HCT116 (cell line): ENCODE measurements around the gene DIP2C. TPM values are rescaled to one million over a fixed set of nuclear protein-coding genes. Genes with fewer than 3 reads are reported as not detected.

Experiments
- ATAC-seq: fragments of 200-7000 bp; cut with Tn5 transposase; 2 replicates; pipeline ENCODE4 v1.9.1; 2020; ENCODE audit warnings: mild to moderate bottlenecking, moderate library complexity
- BruUV-seq: library from RNA; stranded (reverse); fragments of 400-500 nt; replicated peaks from 2 replicates; lab custom pipeline; 2021; lab: Mats Ljungman, UMichigan
- CTCF ChIA-PET: fragments of 300-600 bp; sonication (Branson Sonifier 250); formaldehyde crosslinking; loops from one replicate; lab custom pipeline; 2021; ENCODE audit warnings: antibody characterized with exemption; lab: Charles Lee
- POLR2A ChIA-PET: fragments of 300-600, 350-600 bp; sonication (Branson Sonifier 250); formaldehyde crosslinking; loops from one replicate; lab custom pipeline; 2021; ENCODE audit warnings: antibody characterized with exemption; lab: Charles Lee
- RAD21 ChIA-PET, 2 experiments: fragments of 300-600 bp; sonication (Branson Sonifier 250); formaldehyde crosslinking; loops; one replicate each; lab custom pipeline; 2023; ENCODE audit warnings: low total read pairs in 2 of 2; ENCODE audit not compliant: uncharacterized antibody in 2 of 2, unreplicated experiment in 2 of 2, low non-redundant PET in 1 of 2; lab: Charles Lee
- DNase-seq: peaks from one replicate; pipeline ENCODE4 v3.0.0-alpha.2; 2010; ENCODE audit warnings: low read depth, low spot score
- H2AFZ ChIP-seq: fragments of 200-600 bp; shearing (Covaris generic), sonication (generic); 2 replicates; pipeline ENCODE4 v1.6.1; 2017; ENCODE audit warnings: low read depth, mixed run types, mixed read lengths, antibody characterized with exemption, low read length; ENCODE audit not compliant: poor library complexity, severe bottlenecking
- H3K27ac ChIP-seq: 2 replicates; pipeline ENCODE4 v1.5.1; 2012; ENCODE audit warnings: low read depth, low read length
- H3K27me3 ChIP-seq: fragments of 200-600 bp; sonication (generic); 2 replicates; pipeline ENCODE4 v1.6.1; 2016; ENCODE audit warnings: mixed run types, low read length, mixed read lengths; ENCODE audit not compliant: insufficient read depth
- H3K36me3 ChIP-seq, 2 experiments: fragments of 200-500 bp in 1 of 2; fragments of 200-600 bp in 1 of 2; sonication (Bioruptor generic) in 1 of 2; sonication (generic) in 1 of 2; 2 replicates each; pipeline versions ENCODE4 v1.5.1 to v1.6.1; 2014 to 2016; ENCODE audit warnings: low read length in 2 of 2, inconsistent platforms in 1 of 2, mixed read lengths in 1 of 2, mixed run types in 1 of 2; ENCODE audit not compliant: insufficient read depth in 2 of 2, control insufficient read depth in 1 of 2
- H3K4me1 ChIP-seq, 2 experiments: fragments of 200-600 bp in 1 of 2; sonication (generic) in 1 of 2; 2 replicates each; pipeline versions ENCODE4 v1.5.1 to v1.6.1; 2012 to 2017; ENCODE audit warnings: low read length in 2 of 2, inconsistent platforms in 1 of 2, mild to moderate bottlenecking in 1 of 2, mixed read lengths in 1 of 2, mixed run types in 1 of 2, moderate library complexity in 1 of 2; ENCODE audit not compliant: insufficient read depth in 2 of 2, control insufficient read depth in 1 of 2
- H3K4me2 ChIP-seq: fragments of 200-600 bp; sonication (generic); 2 replicates; pipeline ENCODE4 v1.6.1; 2017; ENCODE audit warnings: mixed run types, low read length, mixed read lengths
- H3K4me3 ChIP-seq, 2 experiments: fragments of 200-600 bp in 1 of 2; sonication (generic) in 1 of 2; replicated peaks in 1 of 2; 2 replicates each; pipeline ENCODE4 v1.5.1; 2011 to 2016; ENCODE audit warnings: low read length in 2 of 2, control low read depth in 1 of 2, low read depth in 1 of 2, mild to moderate bottlenecking in 1 of 2, mixed read lengths in 1 of 2, mixed run types in 1 of 2
- H3K79me2 ChIP-seq: fragments of 200-600 bp; sonication (generic); 2 replicates; pipeline ENCODE4 v1.6.1; 2017; ENCODE audit warnings: mild to moderate bottlenecking, mixed run types, low read length, moderate library complexity, mixed read lengths; ENCODE audit not compliant: insufficient read depth
- H3K9ac ChIP-seq: fragments of 200-600 bp; sonication (generic); 2 replicates; pipeline ENCODE4 v1.6.1; 2016; ENCODE audit warnings: low read length, mixed read lengths
- H3K9me2 ChIP-seq: fragments of 200-600 bp; sonication (generic), shearing (Covaris generic); 2 replicates; pipeline ENCODE4 v1.6.1; 2017; ENCODE audit warnings: mixed run types, mild to moderate bottlenecking, moderate library complexity; ENCODE audit not compliant: insufficient read depth
- H3K9me3 ChIP-seq, 2 experiments: fragments of 200-500 bp in 1 of 2; fragments of 200-600 bp in 1 of 2; sonication (Bioruptor generic) in 1 of 2; sonication (generic) in 1 of 2; 2 replicates each; pipeline ENCODE4 v1.6.1; 2014 to 2017; ENCODE audit warnings: low read length in 2 of 2, mixed read lengths in 2 of 2, inconsistent platforms in 1 of 2, low read depth in 1 of 2, mild to moderate bottlenecking in 1 of 2, mixed run types in 1 of 2, moderate library complexity in 1 of 2; ENCODE audit not compliant: control insufficient read depth in 1 of 2, insufficient read depth in 1 of 2
- H4K20me1 ChIP-seq: fragments of 200-600 bp; sonication (generic), shearing (Covaris generic); 2 replicates; pipeline ENCODE4 v1.6.1; 2017; ENCODE audit warnings: mixed run types, mild to moderate bottlenecking, moderate library complexity; ENCODE audit not compliant: insufficient read depth
- ATF3 ChIP-seq: IDR thresholded peaks from 2 replicates; pipeline ENCODE4 v1.6.1; 2012
- CBX3 ChIP-seq: IDR thresholded peaks from 2 replicates; pipeline ENCODE4 v1.6.1; 2012; ENCODE audit warnings: low read depth
- CTCF ChIP-seq, 3 experiments: fragments of 200-600 bp in 1 of 3; sonication (generic) in 1 of 3; IDR thresholded peaks in 2 of 3; conservative IDR thresholded peaks in 1 of 3; 2 replicates each; pipeline ENCODE4 v1.5.1; 2012 to 2017; ENCODE audit warnings: low read depth in 2 of 3, low read length in 2 of 3, antibody characterized with exemption in 1 of 3, borderline replicate concordance in 1 of 3, control low read depth in 1 of 3, mild to moderate bottlenecking in 1 of 3, mixed read lengths in 1 of 3, mixed run types in 1 of 3, moderate library complexity in 1 of 3; ENCODE audit not compliant: insufficient read depth in 1 of 3
- EZH2 ChIP-seq: fragments of 200-600 bp; sonication (generic); IDR thresholded peaks from 2 replicates; pipeline ENCODE4 v1.6.1; 2017; ENCODE audit warnings: antibody characterized with exemption, mixed run types
- EZH2phosphoT487 ChIP-seq: fragments of 200-600 bp; IDR thresholded peaks from 2 replicates; pipeline ENCODE4 v1.6.1; 2018; ENCODE audit warnings: antibody characterized with exemption, borderline replicate concordance
- FOSL1 ChIP-seq: IDR thresholded peaks from 2 replicates; pipeline ENCODE4 v1.6.1; 2012; ENCODE audit warnings: low read depth
- POLR2A ChIP-seq: IDR thresholded peaks from 2 replicates; pipeline ENCODE4 v1.7.0; 2011; ENCODE audit warnings: borderline replicate concordance; ENCODE audit not compliant: insufficient read depth, insufficient read length; ENCODE audit errors: extremely low read depth
- SP1 ChIP-seq: IDR thresholded peaks from 2 replicates; pipeline ENCODE4 v1.6.1; 2012; ENCODE audit warnings: low read depth
- intact Hi-C: fragments of 100-400 bp; cut with micrococcal nuclease; formaldehyde crosslinking; loops from 2 replicates; pipeline ENCODE4 v1.10.0; 2022
- total RNA-seq: library from RNA; stranded (reverse); gene quantifications from one replicate; pipeline ENCODE4 v1.2.1, GENCODE V29; 2021; ENCODE audit not compliant: unreplicated experiment

The DIP2C gene
- total RNA-seq, 1 experiment from 2014 or later, result 15.4 TPM

GRCh38 chr10:677750-678661 lies 11.5 kb downstream of the DIP2C start:
- no peak for DNase-seq
- Histone ChIP-seq H3K27me3 (no peaks in the 10 kb centered on the region), H3K4me3 (no peak overlapping the region), H3K9ac (no peak overlapping the region), H4K20me1 (no peaks in the 10 kb centered on the region), H3K36me3 (no peaks in the 10 kb centered on the region), H3K9me3 (no peaks in the 10 kb centered on the region), H3K79me2 (peaks cover 40% of the 10 kb centered on the region), H3K4me2 (no peak overlapping the region), H3K9me2 (no peaks in the 10 kb centered on the region), H2AFZ (no peak overlapping the region), H3K4me1 (no peaks in the 10 kb centered on the region), H3K27ac (no peak overlapping the region)
- ATAC-seq, result no peak
- ChIA-PET CTCF (no interaction called here), POLR2A (no interaction called here), RAD21 (no interaction called here)
- no TSS peak for BruUV-seq
- intact Hi-C loops, result no loop called here
- TF ChIP-seq FOSL1 (no peak), POLR2A (no peak), SP1 (no peak), CBX3 (no peak), CTCF (IDR thresholded peaks at IDR 0.05 in 2 of 3, conservative IDR thresholded peaks at IDR 0.05 in 1 of 3; ENCODE audit: borderline replicate concordance in 1 of 3, insufficient read depth in 1 of 3, low read depth in 2 of 3, low read length in 2 of 3) (no peak)

GRCh38 chr10:677038-677437 lies 12.4 kb downstream of the DIP2C start:
- no peaks in the 10 kb centered on the region for H3K27me3 ChIP-seq
- peaks cover 32% of the 10 kb centered on the region for H3K79me2 ChIP-seq
- H2AFZ ChIP-seq, result no peak overlapping the region
- no peaks in the 10 kb centered on the region for H3K4me1 ChIP-seq
- intact Hi-C loops, result no loop called here
- TF ChIP-seq FOSL1 (no peak), EZH2phosphoT487 (no peak), ATF3 (no peak), EZH2 (no peak), SP1 (no peak), POLR2A (no peak)
- ATAC-seq (no peak), DNase-seq (no peak)
- no peak overlapping the region for H3K9ac ChIP-seq
- H3K4me2 ChIP-seq, result no peak overlapping the region
- no TSS peak for BruUV-seq
- no peaks in the 10 kb centered on the region for H3K9me2 ChIP-seq
- POLR2A ChIA-PET, result no interaction called here
- H3K4me3 ChIP-seq, result no peak overlapping the region
- no peaks in the 10 kb centered on the region for H3K9me3 ChIP-seq
- RAD21 ChIA-PET, result no interaction called here
- CTCF ChIA-PET, result no interaction called here
- no peaks in the 10 kb centered on the region for H3K36me3 ChIP-seq
- no peaks in the 10 kb centered on the region for H4K20me1 ChIP-seq
- H3K27ac ChIP-seq, result no peak overlapping the region
